ENCODE data around the gene SPPL3. TPM values are rescaled to one million over a fixed set of nuclear protein-coding genes. Genes with fewer than 3 reads are reported as not detected.

SPPL3 gene
- total RNA-seq, 4 donors from 2014 or later = 16.8 to 28.7 (median 22.7) TPM

- DNase-seq (ENCODE audit: low spot score) (no peak), ATAC-seq (ENCODE audit: low FRiP score) (no peak)
- TF ChIP-seq CTCF (IDR thresholded peaks at IDR 0.05) = no peak
These were observed 162.4 kb downstream of the SPPL3 start for GRCh38 chr12:120741476-120742421.

GRCh38 chr12:120740871-120741270 is 163.3 kb downstream of the SPPL3 start:
- no peak for TF ChIP-seq CTCF (IDR thresholded peaks at IDR 0.05)
- ATAC-seq (ENCODE audit: low FRiP score) (no peak), DNase-seq (ENCODE audit: low spot score) (no peak)

- ATAC-seq (ENCODE audit: low FRiP score) = no peak
- no peak for TF ChIP-seq CTCF (IDR thresholded peaks at IDR 0.05)
- no peak for DNase-seq (ENCODE audit: low spot score)
These were observed 164.1 kb downstream of the SPPL3 start for GRCh38 chr12:120739821-120740613.

- ATAC-seq (ENCODE audit: low FRiP score) = no peak
- TF ChIP-seq CTCF (IDR thresholded peaks at IDR 0.05) = no peak
- no peak for DNase-seq (ENCODE audit: low spot score)
These were observed 165.0 kb downstream of the SPPL3 start for GRCh38 chr12:120739031-120739762.

- DNase-seq (ENCODE audit: low spot score) (no peak), ATAC-seq (ENCODE audit: low FRiP score) (no peak)
- TF ChIP-seq CTCF (IDR thresholded peaks at IDR 0.05) = no peak
These were observed 165.7 kb downstream of the SPPL3 start for GRCh38 chr12:120738252-120739030.
